ENCODE results near the gene GALNT7. TPM values are rescaled to one million over a fixed set of nuclear protein-coding genes. Genes with fewer than 3 reads are reported as not detected.
A peak's percentile ranks its signal among the peaks of the same experiment; 100 is the strongest.

Gene GALNT7
- total and polyA plus RNA-seq, 2 of the 13 experiments (the other 11 are each of a cell fraction or from before 2014, with no cell fraction given) = 0.08 to 0.13 TPM

DNA sequence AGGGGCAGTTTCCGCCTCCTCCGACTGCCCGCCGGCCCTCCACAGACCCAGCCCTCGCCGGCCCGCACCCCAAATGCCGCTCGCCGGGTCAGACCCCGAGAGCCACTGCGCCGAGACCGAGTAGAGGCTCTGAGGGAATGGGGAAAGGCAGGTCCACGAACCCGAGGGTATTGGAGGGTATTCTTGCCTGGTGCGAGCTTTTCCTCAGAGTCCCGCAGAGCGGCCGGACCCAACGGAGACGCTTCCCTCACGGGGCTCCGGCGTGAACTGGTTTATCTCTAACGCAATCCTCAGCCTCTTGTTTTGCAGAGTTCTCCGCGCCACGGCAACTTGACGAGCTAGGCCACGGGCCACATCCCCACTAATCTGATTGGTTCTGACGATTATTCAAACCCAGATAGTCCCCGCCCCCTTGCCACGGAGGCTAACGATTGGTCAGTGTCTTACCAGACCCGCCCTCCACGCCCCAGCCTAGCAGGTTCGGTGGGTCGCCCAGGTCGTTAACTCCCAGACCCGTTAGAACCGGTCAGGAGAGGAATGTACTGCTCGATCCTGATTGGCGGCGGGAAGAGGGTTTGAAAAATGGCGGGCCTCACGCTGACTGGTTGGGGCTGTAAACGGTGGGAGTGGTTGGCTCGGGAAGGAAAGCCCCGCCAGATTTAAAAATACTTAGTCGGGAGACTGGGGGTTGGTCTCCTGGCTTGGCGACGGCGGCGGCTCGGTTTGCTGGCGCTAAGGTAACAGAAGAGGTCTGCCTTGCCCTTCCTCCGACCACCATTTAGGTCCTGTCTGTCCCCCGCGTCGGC, 165.7 kb downstream of the GALNT7 start, which contains the start of gene HMGB2 (continued):
- peak; percentile 11 for TF ChIP-seq YY1 (IDR thresholded peaks at IDR 0.05; ENCODE audit: insufficient read depth, insufficient replicate concordance, low read depth, low read length)
- peak; percentile 100 for TF ChIP-seq REL (CRISPR knock-in tag; conservative IDR thresholded peaks at IDR 0.05)
- peak; percentile 93 for TF ChIP-seq KLF6 (CRISPR knock-in tag; IDR thresholded peaks at IDR 0.05)
- TF ChIP-seq, protein P1, sequence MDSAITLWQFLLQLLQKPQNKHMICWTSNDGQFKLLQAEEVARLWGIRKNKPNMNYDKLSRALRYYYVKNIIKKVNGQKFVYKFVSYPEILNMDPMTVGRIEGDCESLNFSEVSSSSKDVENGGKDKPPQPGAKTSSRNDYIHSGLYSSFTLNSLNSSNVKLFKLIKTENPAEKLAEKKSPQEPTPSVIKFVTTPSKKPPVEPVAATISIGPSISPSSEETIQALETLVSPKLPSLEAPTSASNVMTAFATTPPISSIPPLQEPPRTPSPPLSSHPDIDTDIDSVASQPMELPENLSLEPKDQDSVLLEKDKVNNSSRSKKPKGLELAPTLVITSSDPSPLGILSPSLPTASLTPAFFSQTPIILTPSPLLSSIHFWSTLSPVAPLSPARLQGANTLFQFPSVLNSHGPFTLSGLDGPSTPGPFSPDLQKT (CRISPR knock-in tag; IDR thresholded peaks at IDR 0.05; ENCODE audit: borderline replicate concordance) = no peak
- TF ChIP-seq, protein P2, sequence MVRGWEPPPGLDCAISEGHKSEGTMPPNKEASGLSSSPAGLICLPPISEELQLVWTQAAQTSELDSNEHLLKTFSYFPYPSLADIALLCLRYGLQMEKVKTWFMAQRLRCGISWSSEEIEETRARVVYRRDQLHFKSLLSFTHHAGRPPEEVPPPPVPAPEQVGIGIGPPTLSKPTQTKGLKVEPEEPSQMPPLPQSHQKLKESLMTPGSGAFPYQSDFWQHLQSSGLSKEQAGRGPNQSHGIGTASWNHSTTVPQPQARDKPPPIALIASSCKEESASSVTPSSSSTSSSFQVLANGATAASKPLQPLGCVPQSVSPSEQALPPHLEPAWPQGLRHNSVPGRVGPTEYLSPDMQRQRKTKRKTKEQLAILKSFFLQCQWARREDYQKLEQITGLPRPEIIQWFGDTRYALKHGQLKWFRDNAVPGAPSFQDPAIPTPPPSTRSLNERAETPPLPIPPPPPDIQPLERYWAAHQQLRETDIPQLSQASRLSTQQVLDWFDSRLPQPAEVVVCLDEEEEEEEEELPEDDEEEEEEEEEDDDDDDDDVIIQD (CRISPR knock-in tag; IDR thresholded peaks at IDR 0.05; ENCODE audit: low read depth) = peak; percentile 77; the same call in 1 of the 2 replicates
- no peak for TF ChIP-seq RARG (CRISPR knock-in tag; IDR thresholded peaks at IDR 0.05; ENCODE audit: low read depth)
- no peak for TF ChIP-seq SUZ12 (IDR thresholded peaks at IDR 0.05; ENCODE audit: low read depth, low read length)
- TF ChIP-seq, protein P3, sequence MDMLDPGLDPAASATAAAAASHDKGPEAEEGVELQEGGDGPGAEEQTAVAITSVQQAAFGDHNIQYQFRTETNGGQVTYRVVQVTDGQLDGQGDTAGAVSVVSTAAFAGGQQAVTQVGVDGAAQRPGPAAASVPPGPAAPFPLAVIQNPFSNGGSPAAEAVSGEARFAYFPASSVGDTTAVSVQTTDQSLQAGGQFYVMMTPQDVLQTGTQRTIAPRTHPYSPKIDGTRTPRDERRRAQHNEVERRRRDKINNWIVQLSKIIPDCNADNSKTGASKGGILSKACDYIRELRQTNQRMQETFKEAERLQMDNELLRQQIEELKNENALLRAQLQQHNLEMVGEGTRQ (IDR thresholded peaks at IDR 0.05; ENCODE audit: low read depth, low read length) = peak; percentile 45
- TF ChIP-seq, protein P3 (CRISPR knock-in tag; IDR thresholded peaks at IDR 0.05; ENCODE audit: borderline replicate concordance) = peak; percentile 59; the same call in 1 of the 2 replicates
- TF ChIP-seq ZNF232 (CRISPR knock-in tag; IDR thresholded peaks at IDR 0.05; ENCODE audit: borderline replicate concordance) = peak; percentile 51; the same call in 1 of the 2 replicates
- TF ChIP-seq TMF1 (CRISPR knock-in tag; IDR thresholded peaks at IDR 0.05; ENCODE audit: low read depth) = peak; percentile 97; the same call in 1 of the 2 replicates
- TF ChIP-seq, protein P4, sequence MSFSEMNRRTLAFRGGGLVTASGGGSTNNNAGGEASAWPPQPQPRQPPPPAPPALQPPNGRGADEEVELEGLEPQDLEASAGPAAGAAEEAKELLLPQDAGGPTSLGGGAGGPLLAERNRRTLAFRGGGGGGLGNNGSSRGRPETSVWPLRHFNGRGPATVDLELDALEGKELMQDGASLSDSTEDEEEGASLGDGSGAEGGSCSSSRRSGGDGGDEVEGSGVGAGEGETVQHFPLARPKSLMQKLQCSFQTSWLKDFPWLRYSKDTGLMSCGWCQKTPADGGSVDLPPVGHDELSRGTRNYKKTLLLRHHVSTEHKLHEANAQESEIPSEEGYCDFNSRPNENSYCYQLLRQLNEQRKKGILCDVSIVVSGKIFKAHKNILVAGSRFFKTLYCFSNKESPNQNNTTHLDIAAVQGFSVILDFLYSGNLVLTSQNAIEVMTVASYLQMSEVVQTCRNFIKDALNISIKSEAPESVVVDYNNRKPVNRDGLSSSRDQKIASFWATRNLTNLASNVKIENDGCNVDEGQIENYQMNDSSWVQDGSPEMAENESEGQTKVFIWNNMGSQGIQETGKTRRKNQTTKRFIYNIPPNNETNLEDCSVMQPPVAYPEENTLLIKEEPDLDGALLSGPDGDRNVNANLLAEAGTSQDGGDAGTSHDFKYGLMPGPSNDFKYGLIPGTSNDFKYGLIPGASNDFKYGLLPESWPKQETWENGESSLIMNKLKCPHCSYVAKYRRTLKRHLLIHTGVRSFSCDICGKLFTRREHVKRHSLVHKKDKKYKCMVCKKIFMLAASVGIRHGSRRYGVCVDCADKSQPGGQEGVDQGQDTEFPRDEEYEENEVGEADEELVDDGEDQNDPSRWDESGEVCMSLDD (CRISPR knock-in tag; IDR thresholded peaks at IDR 0.05; ENCODE audit: borderline replicate concordance) = no peak
- TF ChIP-seq ZNF557 (CRISPR knock-in tag; IDR thresholded peaks at IDR 0.05) = no peak; the same call in 1 of the 2 replicates
- TF ChIP-seq PPARG (CRISPR knock-in tag; conservative IDR thresholded peaks at IDR 0.05) = no peak
- peak; percentile 99 for TF ChIP-seq SNAPC2 (CRISPR knock-in tag; IDR thresholded peaks at IDR 0.05)
- TF ChIP-seq, protein P5, sequence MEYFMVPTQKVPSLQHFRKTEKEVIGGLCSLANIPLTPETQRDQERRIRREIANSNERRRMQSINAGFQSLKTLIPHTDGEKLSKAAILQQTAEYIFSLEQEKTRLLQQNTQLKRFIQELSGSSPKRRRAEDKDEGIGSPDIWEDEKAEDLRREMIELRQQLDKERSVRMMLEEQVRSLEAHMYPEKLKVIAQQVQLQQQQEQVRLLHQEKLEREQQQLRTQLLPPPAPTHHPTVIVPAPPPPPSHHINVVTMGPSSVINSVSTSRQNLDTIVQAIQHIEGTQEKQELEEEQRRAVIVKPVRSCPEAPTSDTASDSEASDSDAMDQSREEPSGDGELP (IDR thresholded peaks at IDR 0.05; ENCODE audit: borderline replicate concordance, low read depth) = peak; percentile 34; the same call in 1 of the 2 replicates
- peak; percentile 70; the same call in 1 of the 2 replicates for TF ChIP-seq ZSCAN9 (CRISPR knock-in tag; IDR thresholded peaks at IDR 0.05; ENCODE audit: borderline replicate concordance)
- TF ChIP-seq ZNF256 (CRISPR knock-in tag; conservative IDR thresholded peaks at IDR 0.05) = peak; percentile 79; the same call in 1 of the 2 replicates
- TF ChIP-seq ZNF660 (CRISPR knock-in tag; IDR thresholded peaks at IDR 0.05; ENCODE audit: borderline replicate concordance, low read depth) = no peak
- 0 out of 2 replicates have a peak, but pooled peaks have one; percentile 33 for TF ChIP-seq ETV5 (CRISPR knock-in tag; IDR thresholded peaks at IDR 0.05; ENCODE audit: borderline replicate concordance)
- peak; percentile 61 for TF ChIP-seq U2AF1 (optimal IDR thresholded peaks at IDR 0.05; ENCODE audit: low read depth, low read length)

All from HepG2 (cell line).